Right lobe of liver (tissue), 6 donors: ENCODE results near the gene FNDC3B. TPM values are rescaled to one million over a fixed set of nuclear protein-coding genes. Genes with fewer than 3 reads are reported as not detected.

Source experiments
- ATAC-seq, 4 donors: fragments of 200-7000 bp; cut with Tn5 transposase; one replicate each; pipeline ENCODE4 v1.9.1; 2020; ENCODE audit warnings: mild to moderate bottlenecking in 4 of 4, moderate library complexity in 4 of 4
- DNase-seq, 3 donors: peaks; one replicate each; pipeline ENCODE4 v3.0.0-alpha.2; 2020
- H3K27ac ChIP-seq, 3 donors: fragments of 200-600 bp; one replicate each; pipeline ENCODE4 v1.8.0; 2022
- H3K27me3 ChIP-seq, 2 donors: fragments of 200-600 bp; one replicate each; pipeline ENCODE4 v1.8.0; 2022
- H3K36me3 ChIP-seq, 4 donors: fragments of 200-600 bp; sonication (generic) in 1 of 4; one replicate each; pipeline versions ENCODE4 v1.5.1 to v1.8.0; 2017 to 2022; ENCODE audit warnings: control low read depth in 1 of 4
- H3K4me1 ChIP-seq, 4 donors: fragments of 200-600 bp; sonication (generic) in 1 of 4; one replicate each; pipeline versions ENCODE4 v1.5.1 to v1.8.0; 2017 to 2022; ENCODE audit warnings: control low read depth in 1 of 4
- H3K4me3 ChIP-seq, 3 donors: fragments of 200-600 bp; one replicate each; pipeline ENCODE4 v1.8.0; 2022
- H3K9me3 ChIP-seq, 4 donors: fragments of 200-600 bp; sonication (generic) in 1 of 4; one replicate each; pipeline versions ENCODE4 v1.5.1 to v1.8.0; 2017 to 2022; ENCODE audit warnings: control low read depth in 1 of 4
- CTCF ChIP-seq, 4 donors: fragments of 200-600 bp in 3 of 4; fragments of 450-650 bp in 1 of 4; IDR thresholded peaks; one replicate each; pipeline versions ENCODE4 v1.5.1 to v1.8.0; 2016 to 2022; ENCODE audit warnings: antibody characterized with exemption in 4 of 4, mild to moderate bottlenecking in 2 of 4
- POLR2A ChIP-seq: fragments of 450-650 bp; IDR thresholded peaks from one replicate; pipeline ENCODE4 v1.6.1; 2017; ENCODE audit warnings: antibody characterized with exemption, mild to moderate bottlenecking
- WGBS: methylation state at CpG from one replicate; pipeline ENCODE4 v1.1.6; 2018; ENCODE audit warnings: low coverage, low lambda C conversion rate; ENCODE audit not compliant: insufficient coverage; ENCODE audit errors: missing lambda C conversion rate; 5-methylcytosine and 5-hydroxymethylcytosine counted together
- intact Hi-C, 2 donors: fragments of 100-400 bp; cut with DNase I; formaldehyde crosslinking; loops; one replicate each; pipeline versions ENCODE4 v1.11.2 to v1.14.1; 2022
- total RNA-seq, 6 experiments: library from RNA; depleted of rRNA in 2 of 6; stranded (reverse); fragments of >200 nt in 2 of 6; fragmentation: NEBNext Ultra II Directional in 3 of 6; extraction: Animal tissue kit (Norgen Biotek cat#: 25700) in 3 of 6; gene quantifications; one replicate each; pipeline versions ENCODE4 v1.1.0 to v1.2.4, GENCODE V29; 2016 to 2023
- donor health status: DM: no; HTN: yes; CAD: no.
- donor health status: DM: no; HTN: no; CAD: no.
- donor health status: DM: no; HTN: no; CAD: no.
- donor health status: DM: no; HTN: yes; CAD: no.
- donor health status: DM: no; HTN: yes; CAD: no.

Gene FNDC3B
- total RNA-seq, 6 experiments from 2014 or later = 40.2 to 184 (median 63.5) TPM

- Histone ChIP-seq H3K9me3 (no peaks in the 10 kb centered on the region), H3K4me1 (peaks cover 0 to 76% (median 37%) of the 10 kb centered on the region in 4 donors), H3K36me3 (no peaks in the 10 kb centered on the region), H3K4me3 (no peak overlapping the region), H3K27ac (peak overlapping the region in 1 of 3 donors; percentile 82), H3K27me3 (no peaks in the 10 kb centered on the region)
- intact Hi-C loops = no loop called here
- DNase-seq = no peak
- TF ChIP-seq POLR2A (no peak), CTCF (IDR thresholded peaks at IDR 0.05) (no peak)
- ATAC-seq = no peak
- 47% methylated on average over 6 of the region's 6 CpGs for WGBS
Measured at GRCh38 chr3:172078721-172079120, 39.3 kb downstream of the FNDC3B start.

- peaks cover 0 to 69% (median 34%) of the 10 kb centered on the region in 4 donors for H3K4me1 ChIP-seq
Measured at GRCh38 chr3:172079326-172079976, 40.1 kb downstream of the FNDC3B start.

DNA sequence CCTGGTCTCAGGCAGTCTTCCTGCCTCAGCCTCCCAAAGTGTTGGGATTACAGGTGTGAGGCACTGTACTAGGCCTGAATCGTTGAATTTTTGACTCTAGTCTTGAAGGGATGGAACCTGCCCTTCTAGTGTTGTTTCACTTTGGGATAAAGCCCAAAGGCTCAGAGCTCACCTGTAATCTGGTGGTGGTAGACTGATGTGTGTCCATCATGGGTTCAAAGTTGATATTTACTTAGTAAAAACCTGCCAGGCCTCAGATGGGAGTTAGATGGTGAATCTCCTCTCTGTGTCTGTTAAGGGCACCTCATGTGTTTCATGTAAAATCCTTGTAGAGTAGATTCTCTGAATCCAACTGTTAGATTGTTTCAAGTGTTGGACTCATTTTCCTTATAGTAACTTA lies 41.1 kb downstream of the FNDC3B start:
- Histone ChIP-seq H3K9me3 (no peaks in the 10 kb centered on the region), H3K4me3 (no peak overlapping the region), H3K27ac (peak overlapping the region in 2 of 3 donors; percentile 19 to 82), H3K27me3 (no peaks in the 10 kb centered on the region), H3K36me3 (no peaks in the 10 kb centered on the region), H3K4me1 (peaks cover 0 to 60% (median 29%) of the 10 kb centered on the region in 4 donors)
- DNase-seq = peak in 1 of 3 donors; percentile 55
- TF ChIP-seq CTCF (IDR thresholded peaks at IDR 0.05) = no peak
- TF ChIP-seq POLR2A = no peak
- WGBS = 60% methylated on average over 1 of the region's 1 CpG
- intact Hi-C loops = no loop called here
- ATAC-seq = peak; percentile 49 to 74 (median 70)

More at GRCh38 chr3:172079326-172079976, 40.1 kb downstream of the FNDC3B start:
- Histone ChIP-seq H3K4me3 (no peak overlapping the region), H3K27me3 (no peaks in the 10 kb centered on the region), H3K36me3 (no peaks in the 10 kb centered on the region), H3K9me3 (no peaks in the 10 kb centered on the region), H3K27ac (peak overlapping the region in 1 of 3 donors; percentile 82)
- DNase-seq = no peak
- no peak for ATAC-seq
- intact Hi-C loops = no loop called here
- WGBS = 68% methylated on average over 3 of the region's 3 CpGs
- TF ChIP-seq CTCF (IDR thresholded peaks at IDR 0.05) = no peak
- TF ChIP-seq POLR2A = no peak

GRCh38 chr3:172082269-172082668 lies 42.9 kb downstream of the FNDC3B start:
- H3K27ac ChIP-seq = peak overlapping the region in 1 of 3 donors; percentile 82
- no peaks in the 10 kb centered on the region for H3K9me3 ChIP-seq
- peaks cover 0 to 56% (median 28%) of the 10 kb centered on the region in 4 donors for H3K4me1 ChIP-seq
- 41% methylated on average over 5 of the region's 5 CpGs for WGBS
- peak in 3 of 4 donors; percentile 5 to 37 (median 19) for ATAC-seq
- TF ChIP-seq POLR2A (no peak), CTCF (IDR thresholded peaks at IDR 0.05) (no peak)
- intact Hi-C loops = no loop called here
- no peak for DNase-seq
- no peaks in the 10 kb centered on the region for H3K27me3 ChIP-seq
- no peak overlapping the region for H3K4me3 ChIP-seq
- no peaks in the 10 kb centered on the region for H3K36me3 ChIP-seq
